ENCODE measurements around the gene RSRC1. TPM values are rescaled to one million over a fixed set of nuclear protein-coding genes. Genes with fewer than 3 reads are reported as not detected.

The RSRC1 gene
- polyA plus RNA-seq, 1 donor (not counting 4 experiments of a cell fraction or from before 2014, with no cell fraction given) = 11.1 TPM

DNA sequence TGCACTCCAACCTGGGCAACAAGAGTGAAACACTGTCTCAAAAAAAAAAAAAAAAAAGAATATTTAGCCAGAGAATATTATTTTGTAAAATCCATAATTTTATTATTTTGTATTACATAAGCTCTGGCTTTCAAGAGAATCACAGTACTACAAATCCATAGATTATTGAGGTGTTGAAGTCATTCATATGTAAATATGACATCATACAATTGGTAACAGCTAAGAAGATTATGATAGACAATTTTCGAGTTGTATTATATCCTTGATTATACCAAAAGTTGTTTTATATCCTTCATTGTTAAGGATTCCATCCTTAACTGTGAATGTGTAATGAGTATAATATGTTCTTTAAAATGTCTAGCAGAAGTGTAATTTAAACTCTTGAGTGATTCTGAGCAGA, 464.8 kb downstream of the RSRC1 start:
- TF ChIP-seq, protein P1, sequence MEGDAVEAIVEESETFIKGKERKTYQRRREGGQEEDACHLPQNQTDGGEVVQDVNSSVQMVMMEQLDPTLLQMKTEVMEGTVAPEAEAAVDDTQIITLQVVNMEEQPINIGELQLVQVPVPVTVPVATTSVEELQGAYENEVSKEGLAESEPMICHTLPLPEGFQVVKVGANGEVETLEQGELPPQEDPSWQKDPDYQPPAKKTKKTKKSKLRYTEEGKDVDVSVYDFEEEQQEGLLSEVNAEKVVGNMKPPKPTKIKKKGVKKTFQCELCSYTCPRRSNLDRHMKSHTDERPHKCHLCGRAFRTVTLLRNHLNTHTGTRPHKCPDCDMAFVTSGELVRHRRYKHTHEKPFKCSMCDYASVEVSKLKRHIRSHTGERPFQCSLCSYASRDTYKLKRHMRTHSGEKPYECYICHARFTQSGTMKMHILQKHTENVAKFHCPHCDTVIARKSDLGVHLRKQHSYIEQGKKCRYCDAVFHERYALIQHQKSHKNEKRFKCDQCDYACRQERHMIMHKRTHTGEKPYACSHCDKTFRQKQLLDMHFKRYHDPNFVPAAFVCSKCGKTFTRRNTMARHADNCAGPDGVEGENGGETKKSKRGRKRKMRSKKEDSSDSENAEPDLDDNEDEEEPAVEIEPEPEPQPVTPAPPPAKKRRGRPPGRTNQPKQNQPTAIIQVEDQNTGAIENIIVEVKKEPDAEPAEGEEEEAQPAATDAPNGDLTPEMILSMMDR (optimal IDR thresholded peaks at IDR 0.05 in 1 of 3, IDR thresholded peaks at IDR 0.05 in 1 of 3, conservative IDR thresholded peaks at IDR 0.05 in 1 of 3; ENCODE audit: extremely low read depth in 1 of 3, insufficient read depth in 2 of 3, low read length in 3 of 3) = no peak
- no peak for TF ChIP-seq EZH2 (IDR thresholded peaks at IDR 0.05; ENCODE audit: low read length)
- H3K27ac ChIP-seq (ENCODE audit: control insufficient read depth, insufficient read depth, low read length) = no peak overlapping the region
- H3K4me1 ChIP-seq (ENCODE audit: control insufficient read depth, extremely low read depth, insufficient read depth, low read length) = peaks cover 4% of the 10 kb centered on the region
- H3K79me2 ChIP-seq (ENCODE audit: control insufficient read depth, insufficient read depth, low read length) = no peaks in the 10 kb centered on the region
- H3K9ac ChIP-seq (ENCODE audit: control insufficient read depth, extremely low read depth, insufficient read depth, low read length) = no peak overlapping the region
- H3K4me2 ChIP-seq (ENCODE audit: control insufficient read depth, extremely low read depth, insufficient read depth, low read depth, low read length) = no peak overlapping the region
- no peaks in the 10 kb centered on the region for H3K9me1 ChIP-seq (ENCODE audit: control insufficient read depth, extremely low read depth, insufficient read depth, low read length)
- H3K4me3 ChIP-seq (ENCODE audit: control insufficient read depth in 2 of 3, extremely low read depth in 1 of 3, insufficient read depth in 2 of 3, low read depth in 1 of 3, low read length in 3 of 3) = no peak overlapping the region
- H4K20me1 ChIP-seq (ENCODE audit: control insufficient read depth, extremely low read depth, insufficient read depth, low read length) = no peaks in the 10 kb centered on the region
- no peak for DNase-seq (ENCODE audit: low read depth, low spot score)
- H2AFZ ChIP-seq (ENCODE audit: control insufficient read depth, low read length) = no peak overlapping the region
- dilution Hi-C loops (cut with MboI; ENCODE audit: extremely low pct_ligation_motif_present, low sequenced_read_pairs) = no loop called here
- H3K36me3 ChIP-seq (ENCODE audit: control insufficient read depth in 2 of 2, extremely low read depth in 1 of 2, insufficient read depth in 2 of 2, low read length in 2 of 2) = no peaks in the 10 kb centered on the region
- no peak for FAIRE-seq
- H3K27me3 ChIP-seq (ENCODE audit: control insufficient read depth, extremely low read depth, insufficient read depth, low read length) = no peaks in the 10 kb centered on the region
- no peaks in the 10 kb centered on the region for H3K9me3 ChIP-seq (ENCODE audit: control insufficient read depth, low read depth, low read length)

DNA sequence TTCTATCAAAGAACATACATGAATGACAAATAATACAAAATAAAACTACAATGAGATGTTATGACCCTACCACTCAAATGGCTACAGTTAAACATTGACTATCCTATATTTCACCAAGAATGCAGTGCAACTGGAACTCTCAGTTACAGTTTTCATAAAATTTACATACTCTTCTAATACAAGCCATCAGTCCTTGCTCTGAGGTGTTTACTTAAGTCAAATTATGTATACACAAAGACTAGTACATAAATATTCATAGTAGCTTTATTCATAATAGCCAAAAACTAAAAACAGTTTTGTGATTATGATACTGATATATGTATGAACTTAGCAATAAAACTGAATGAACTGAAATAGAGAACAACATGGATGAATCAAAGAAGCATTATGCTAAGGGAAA, 480.3 kb downstream of the RSRC1 start:
- FAIRE-seq = no peak
- Histone ChIP-seq H3K9me3 (ENCODE audit: control insufficient read depth, low read depth, low read length) (no peaks in the 10 kb centered on the region), H3K9me1 (ENCODE audit: control insufficient read depth, extremely low read depth, insufficient read depth, low read length) (no peaks in the 10 kb centered on the region), H3K36me3 (ENCODE audit: control insufficient read depth in 2 of 2, extremely low read depth in 1 of 2, insufficient read depth in 2 of 2, low read length in 2 of 2) (no peaks in the 10 kb centered on the region), H3K27ac (ENCODE audit: control insufficient read depth, insufficient read depth, low read length) (no peak overlapping the region), H2AFZ (ENCODE audit: control insufficient read depth, low read length) (no peak overlapping the region), H3K4me3 (ENCODE audit: control insufficient read depth in 2 of 3, extremely low read depth in 1 of 3, insufficient read depth in 2 of 3, low read depth in 1 of 3, low read length in 3 of 3) (no peak overlapping the region), H3K4me1 (ENCODE audit: control insufficient read depth, extremely low read depth, insufficient read depth, low read length) (no peaks in the 10 kb centered on the region), H3K79me2 (ENCODE audit: control insufficient read depth, insufficient read depth, low read length) (no peaks in the 10 kb centered on the region), H3K9ac (ENCODE audit: control insufficient read depth, extremely low read depth, insufficient read depth, low read length) (no peak overlapping the region), H4K20me1 (ENCODE audit: control insufficient read depth, extremely low read depth, insufficient read depth, low read length) (no peaks in the 10 kb centered on the region), H3K4me2 (ENCODE audit: control insufficient read depth, extremely low read depth, insufficient read depth, low read depth, low read length) (no peak overlapping the region), H3K27me3 (ENCODE audit: control insufficient read depth, extremely low read depth, insufficient read depth, low read length) (no peaks in the 10 kb centered on the region)
- no peak for DNase-seq (ENCODE audit: low read depth, low spot score)
- dilution Hi-C loops (cut with MboI; ENCODE audit: extremely low pct_ligation_motif_present, low sequenced_read_pairs) = no loop called here
- TF ChIP-seq, protein P1 (optimal IDR thresholded peaks at IDR 0.05 in 1 of 3, IDR thresholded peaks at IDR 0.05 in 1 of 3, conservative IDR thresholded peaks at IDR 0.05 in 1 of 3; ENCODE audit: extremely low read depth in 1 of 3, insufficient read depth in 2 of 3, low read length in 3 of 3) = no peak

Other genes with a start within 250 kb of the RSRC1 start
- gene SHOX2, start 3.7 kb upstream of the RSRC1 start, polyA plus RNA-seq = 0.05 to 0.10 TPM (median 0.08 TPM) in 3 replicates

Measured in keratinocyte (primary cell).